Astrocyte (in vitro differentiated cells and primary cell): Measurements from ENCODE around the gene ABCG4.

Source experiments
- EZH2 ChIP-seq: IDR thresholded peaks from 2 replicates; pipeline ENCODE4 v1.6.1; 2012; ENCODE audit warnings: mild to moderate bottlenecking, low read length, inconsistent platforms; ENCODE audit not compliant: insufficient read depth
- TF ChIP-seq, protein P1 (sequence below): IDR thresholded peaks from 2 replicates; pipeline ENCODE4 v1.5.1; 2011; ENCODE audit warnings: low read depth, mild to moderate bottlenecking, inconsistent platforms, low read length, moderate library complexity; ENCODE audit not compliant: insufficient read depth

DNA sequence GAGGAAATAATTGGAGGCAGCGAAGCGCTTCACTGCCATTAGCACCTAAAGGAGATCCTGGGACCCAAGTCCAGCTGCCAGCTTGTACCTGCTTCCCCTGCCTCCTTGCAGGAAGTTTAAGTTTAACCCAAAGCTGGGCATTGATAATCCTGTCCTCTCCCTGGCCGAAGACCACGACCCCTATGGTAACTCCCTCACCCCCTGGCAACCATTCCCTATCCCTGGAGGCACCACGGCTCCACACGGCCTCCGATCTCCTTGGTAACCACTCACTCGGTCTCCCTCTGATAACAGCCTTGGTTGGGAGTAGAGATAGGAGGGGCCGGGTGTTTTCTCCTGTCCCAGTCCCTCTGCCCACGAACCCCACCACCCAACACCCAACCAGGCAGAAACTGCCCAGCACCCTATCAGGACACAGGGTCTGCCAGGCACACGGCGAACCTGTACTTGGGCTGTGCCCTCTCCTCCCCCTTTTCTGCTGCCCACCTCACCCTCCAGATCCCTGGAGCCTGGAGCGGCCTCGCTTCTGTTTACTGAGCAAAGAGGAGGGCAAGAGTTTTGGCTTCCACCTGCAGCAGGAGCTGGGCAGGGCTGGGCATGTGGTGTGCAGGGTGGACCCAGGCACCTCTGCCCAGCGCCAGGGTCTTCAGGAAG lies 37.3 kb downstream of the ABCG4 start:
- no peak for TF ChIP-seq EZH2
- TF ChIP-seq, protein P1, sequence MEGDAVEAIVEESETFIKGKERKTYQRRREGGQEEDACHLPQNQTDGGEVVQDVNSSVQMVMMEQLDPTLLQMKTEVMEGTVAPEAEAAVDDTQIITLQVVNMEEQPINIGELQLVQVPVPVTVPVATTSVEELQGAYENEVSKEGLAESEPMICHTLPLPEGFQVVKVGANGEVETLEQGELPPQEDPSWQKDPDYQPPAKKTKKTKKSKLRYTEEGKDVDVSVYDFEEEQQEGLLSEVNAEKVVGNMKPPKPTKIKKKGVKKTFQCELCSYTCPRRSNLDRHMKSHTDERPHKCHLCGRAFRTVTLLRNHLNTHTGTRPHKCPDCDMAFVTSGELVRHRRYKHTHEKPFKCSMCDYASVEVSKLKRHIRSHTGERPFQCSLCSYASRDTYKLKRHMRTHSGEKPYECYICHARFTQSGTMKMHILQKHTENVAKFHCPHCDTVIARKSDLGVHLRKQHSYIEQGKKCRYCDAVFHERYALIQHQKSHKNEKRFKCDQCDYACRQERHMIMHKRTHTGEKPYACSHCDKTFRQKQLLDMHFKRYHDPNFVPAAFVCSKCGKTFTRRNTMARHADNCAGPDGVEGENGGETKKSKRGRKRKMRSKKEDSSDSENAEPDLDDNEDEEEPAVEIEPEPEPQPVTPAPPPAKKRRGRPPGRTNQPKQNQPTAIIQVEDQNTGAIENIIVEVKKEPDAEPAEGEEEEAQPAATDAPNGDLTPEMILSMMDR: no peak
